H9 (cell line): ENCODE data around the gene ALDH1A3. TPM values are rescaled to one million over a fixed set of nuclear protein-coding genes. Genes with fewer than 3 reads are reported as not detected.

Experiments used
- DNase-seq: peaks from one replicate; pipeline ENCODE4 v3.0.0-alpha.2; 2017
- H2AFZ ChIP-seq: one replicate; pipeline ENCODE4 v1.6.1; 2013; ENCODE audit warnings: mild to moderate bottlenecking, low read length, control low read depth, moderate library complexity
- H2AK5ac ChIP-seq: 2 replicates; pipeline ENCODE4 v1.6.1; 2013; ENCODE audit warnings: low read length, control low read depth, mixed read lengths; ENCODE audit not compliant: insufficient read length
- H2BK120ac ChIP-seq: one replicate; pipeline ENCODE4 v1.6.1; 2013; ENCODE audit warnings: low read depth, mild to moderate bottlenecking, low read length, control low read depth, inconsistent platforms; ENCODE audit not compliant: poor library complexity, severe bottlenecking
- H2BK12ac ChIP-seq: 2 replicates; pipeline ENCODE4 v1.6.1; 2013; ENCODE audit warnings: low read length, control low read depth, mixed read lengths, low read depth; ENCODE audit not compliant: insufficient read length
- H2BK15ac ChIP-seq: 2 replicates; pipeline ENCODE4 v1.6.1; 2013; ENCODE audit warnings: low read depth, low read length, control low read depth
- H2BK20ac ChIP-seq: one replicate; pipeline ENCODE4 v1.6.1; 2013; ENCODE audit warnings: low read depth, mild to moderate bottlenecking, low read length, control low read depth, inconsistent platforms; ENCODE audit not compliant: poor library complexity, severe bottlenecking
- H2BK5ac ChIP-seq: 2 replicates; pipeline ENCODE4 v1.6.1; 2013; ENCODE audit warnings: low read length, control low read depth, mixed read lengths; ENCODE audit not compliant: insufficient read length
- H3K14ac ChIP-seq: 2 replicates; pipeline ENCODE4 v1.6.1; 2013; ENCODE audit warnings: low read length, control low read depth; ENCODE audit not compliant: insufficient read depth
- H3K18ac ChIP-seq: 2 replicates; pipeline ENCODE4 v1.6.1; 2013; ENCODE audit warnings: low read depth, mild to moderate bottlenecking, mixed read lengths, low read length, control low read depth; ENCODE audit not compliant: insufficient read length
- H3K23ac ChIP-seq: 2 replicates; pipeline ENCODE4 v1.6.1; 2013; ENCODE audit warnings: low read length, control low read depth, mixed read lengths, low read depth; ENCODE audit not compliant: insufficient read length
- H3K23me2 ChIP-seq: 2 replicates; pipeline ENCODE4 v1.6.1; 2013; ENCODE audit warnings: low read depth, mild to moderate bottlenecking, mixed read lengths, low read length, control low read depth; ENCODE audit not compliant: insufficient read length, poor library complexity, severe bottlenecking
- H3K27ac ChIP-seq: 2 replicates; pipeline ENCODE4 v1.5.1; 2013; ENCODE audit warnings: low read length, control low read depth, mixed read lengths, low read depth; ENCODE audit not compliant: insufficient read length
- H3K27me3 ChIP-seq: 2 replicates; pipeline ENCODE4 v1.6.1; 2013; ENCODE audit warnings: low read length, control low read depth, inconsistent platforms; ENCODE audit not compliant: insufficient read depth
- H3K4ac ChIP-seq: 2 replicates; pipeline ENCODE4 v1.6.1; 2013; ENCODE audit warnings: low read depth, mild to moderate bottlenecking, control low read depth, inconsistent platforms, low read length, moderate library complexity
- H3K4me1 ChIP-seq: 2 replicates; pipeline ENCODE4 v1.6.1; 2013; ENCODE audit warnings: low read length, control low read depth, inconsistent platforms; ENCODE audit not compliant: insufficient read depth
- H3K4me2 ChIP-seq: 2 replicates; pipeline ENCODE4 v1.6.1; 2013; ENCODE audit warnings: low read length, control low read depth, mixed read lengths; ENCODE audit not compliant: insufficient read length, insufficient read depth
- H3K56ac ChIP-seq: 2 replicates; pipeline ENCODE4 v1.6.1; 2013; ENCODE audit warnings: low read depth, mild to moderate bottlenecking, mixed read lengths, low read length, control low read depth; ENCODE audit not compliant: insufficient read length
- H3K79me1 ChIP-seq: 2 replicates; pipeline ENCODE4 v1.6.1; 2013; ENCODE audit warnings: low read depth, mild to moderate bottlenecking, moderate library complexity, low read length, control low read depth, inconsistent platforms; ENCODE audit not compliant: insufficient read depth, poor library complexity, severe bottlenecking
- H3K79me2 ChIP-seq: 2 replicates; pipeline ENCODE4 v1.6.1; 2013; ENCODE audit warnings: low read length, control low read depth, inconsistent platforms; ENCODE audit not compliant: insufficient read depth
- H3K9ac ChIP-seq: 2 replicates; pipeline ENCODE4 v1.6.1; 2013; ENCODE audit warnings: low read length, control low read depth, mixed read lengths; ENCODE audit not compliant: insufficient read length; ENCODE audit errors: extremely low read depth
- H3K9me3 ChIP-seq: one replicate; pipeline ENCODE4 v1.6.1; 2013; ENCODE audit warnings: low read depth, low read length, inconsistent platforms; ENCODE audit not compliant: control insufficient read depth
- H3T11ph ChIP-seq: one replicate; pipeline ENCODE4 v1.6.1; 2013; ENCODE audit warnings: mild to moderate bottlenecking, low read length, control low read depth, inconsistent platforms
- H4K20me1 ChIP-seq: one replicate; pipeline ENCODE4 v1.6.1; 2013; ENCODE audit not compliant: control insufficient read depth, insufficient read length, insufficient read depth
- H4K5ac ChIP-seq: 2 replicates; pipeline ENCODE4 v1.6.1; 2013; ENCODE audit warnings: low read depth, mild to moderate bottlenecking, mixed read lengths, low read length, control low read depth; ENCODE audit not compliant: insufficient read length
- H4K8ac ChIP-seq: replicated peaks from 2 replicates; pipeline ENCODE4 v1.6.1; 2013; ENCODE audit warnings: low read length, control low read depth, mixed read lengths, low read depth; ENCODE audit not compliant: insufficient read length
- H4K91ac ChIP-seq: 2 replicates; pipeline ENCODE4 v1.6.1; 2013; ENCODE audit warnings: low read depth, mild to moderate bottlenecking, moderate library complexity, mixed read lengths, low read length, control low read depth; ENCODE audit not compliant: insufficient read length
- H3K27ac Mint-ChIP-seq, 3 experiments: 2 replicates in 2 of 3; 3 replicates in 1 of 3; pipeline ENCODE4 v1.8.0; 2020 to 2021; ENCODE audit warnings: mixed read lengths in 3 of 3, mild to moderate bottlenecking in 1 of 3, moderate library complexity in 1 of 3
- H3K27me3 Mint-ChIP-seq: 2 replicates; pipeline ENCODE4 v1.8.0; 2021; ENCODE audit warnings: low read depth, mild to moderate bottlenecking, moderate library complexity, mixed read lengths
- H3K36me3 Mint-ChIP-seq, 3 experiments: 2 replicates in 2 of 3; 3 replicates in 1 of 3; pipeline ENCODE4 v1.8.0; 2020 to 2021; ENCODE audit warnings: low read depth in 3 of 3, mixed read lengths in 3 of 3; ENCODE audit not compliant: insufficient read depth in 1 of 3
- H3K4me1 Mint-ChIP-seq, 2 experiments: 2 replicates each; pipeline ENCODE4 v1.8.0; 2020; ENCODE audit warnings: mixed read lengths in 2 of 2
- H3K4me3 Mint-ChIP-seq, 2 experiments: 2 replicates in 1 of 2; 3 replicates in 1 of 2; pipeline ENCODE4 v1.8.0; 2020 to 2021; ENCODE audit warnings: mild to moderate bottlenecking in 2 of 2, mixed read lengths in 2 of 2, moderate library complexity in 1 of 2
- H3K9me3 Mint-ChIP-seq, 2 experiments: 2 replicates in 1 of 2; 3 replicates in 1 of 2; pipeline ENCODE4 v1.8.0; 2020; ENCODE audit warnings: mild to moderate bottlenecking in 2 of 2, mixed read lengths in 2 of 2, moderate library complexity in 1 of 2
- WGBS: extraction: QIAGEN DNeasy Blood & Tissue Kit; methylation state at CpG from one replicate; pipeline ENCODE4 v1.1.7; 2013; ENCODE audit warnings: missing lambda C conversion rate, low lambda C conversion rate, mixed read lengths; ENCODE audit not compliant: insufficient read length; ENCODE audit errors: extremely low coverage; 5-methylcytosine and 5-hydroxymethylcytosine counted together
- total RNA-seq: library from RNA; stranded (reverse); gene quantifications from 2 replicates; pipeline ENCODE4 v1.2.1, GENCODE V29; 2021
- TF ChIP-seq, protein P1 (sequence below): fragments of 200-600 bp; sonication (generic); conservative IDR thresholded peaks from 3 replicates; pipeline ENCODE4 v1.8.0; 2021; ENCODE audit warnings: antibody characterized with exemption, mild to moderate bottlenecking

Gene ALDH1A3
- total RNA-seq, 1 experiment from 2014 or later, result 9.2 TPM

DNA sequence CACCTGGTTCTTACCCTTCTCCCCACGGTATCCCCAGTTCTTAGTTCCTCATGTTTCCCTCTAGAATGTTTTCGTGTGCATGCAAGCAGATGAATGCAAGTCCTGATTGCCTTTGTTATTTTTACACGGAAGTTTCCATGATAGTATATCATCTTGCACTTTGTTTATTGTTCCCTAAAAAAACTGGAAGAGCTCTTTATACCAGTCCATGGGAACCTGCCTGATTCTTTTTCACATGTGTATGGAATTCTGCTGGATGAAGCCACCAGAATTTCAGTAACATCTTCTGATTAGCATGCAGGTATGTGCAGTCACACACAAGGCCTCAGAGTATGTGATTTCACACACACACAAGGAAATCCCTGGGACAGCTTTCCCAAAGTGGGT, 23.5 kb downstream of the ALDH1A3 start:
- WGBS, result no CpG with 5 or more reads among the region's 3 CpGs

More for the DNA sequence above, 23.5 kb downstream of the ALDH1A3 start:
- no peak overlapping the region for H2BK15ac ChIP-seq
- H3K79me2 ChIP-seq, result no peaks in the 10 kb centered on the region
- H2BK20ac ChIP-seq, result no peak overlapping the region
- H3K27me3 Mint-ChIP-seq, result no peaks in the 10 kb centered on the region; the same call in 1 of the 2 replicates
- no peak overlapping the region for H3K56ac ChIP-seq
- DNase-seq, result no peak
- H3K4ac ChIP-seq, result no peak overlapping the region
- no peak overlapping the region for H3K23ac ChIP-seq
- no peak overlapping the region for H4K8ac ChIP-seq
- no peaks in the 10 kb centered on the region for H3K4me1 ChIP-seq
- H3T11ph ChIP-seq, result no peak overlapping the region
- H3K23me2 ChIP-seq, result no peaks in the 10 kb centered on the region
- H4K91ac ChIP-seq, result no peak overlapping the region
- no peak overlapping the region for H3K27ac Mint-ChIP-seq
- no peak overlapping the region for H4K5ac ChIP-seq
- no peak overlapping the region for H2AFZ ChIP-seq
- no peak overlapping the region for H2BK120ac ChIP-seq
- no peak overlapping the region for H3K27ac ChIP-seq
- no peak overlapping the region for H3K18ac ChIP-seq
- H4K20me1 ChIP-seq, result no peaks in the 10 kb centered on the region
- no peaks in the 10 kb centered on the region for H3K9me3 Mint-ChIP-seq
- no peak overlapping the region for H2AK5ac ChIP-seq
- no peak overlapping the region for H3K4me2 ChIP-seq
- peaks cover 0 to 39% (median 4%) of the 10 kb centered on the region in 3 experiments; a peak in 3 of 7 replicates for H3K36me3 Mint-ChIP-seq
- no peaks in the 10 kb centered on the region for H3K9me3 ChIP-seq
- TF ChIP-seq, protein P1, sequence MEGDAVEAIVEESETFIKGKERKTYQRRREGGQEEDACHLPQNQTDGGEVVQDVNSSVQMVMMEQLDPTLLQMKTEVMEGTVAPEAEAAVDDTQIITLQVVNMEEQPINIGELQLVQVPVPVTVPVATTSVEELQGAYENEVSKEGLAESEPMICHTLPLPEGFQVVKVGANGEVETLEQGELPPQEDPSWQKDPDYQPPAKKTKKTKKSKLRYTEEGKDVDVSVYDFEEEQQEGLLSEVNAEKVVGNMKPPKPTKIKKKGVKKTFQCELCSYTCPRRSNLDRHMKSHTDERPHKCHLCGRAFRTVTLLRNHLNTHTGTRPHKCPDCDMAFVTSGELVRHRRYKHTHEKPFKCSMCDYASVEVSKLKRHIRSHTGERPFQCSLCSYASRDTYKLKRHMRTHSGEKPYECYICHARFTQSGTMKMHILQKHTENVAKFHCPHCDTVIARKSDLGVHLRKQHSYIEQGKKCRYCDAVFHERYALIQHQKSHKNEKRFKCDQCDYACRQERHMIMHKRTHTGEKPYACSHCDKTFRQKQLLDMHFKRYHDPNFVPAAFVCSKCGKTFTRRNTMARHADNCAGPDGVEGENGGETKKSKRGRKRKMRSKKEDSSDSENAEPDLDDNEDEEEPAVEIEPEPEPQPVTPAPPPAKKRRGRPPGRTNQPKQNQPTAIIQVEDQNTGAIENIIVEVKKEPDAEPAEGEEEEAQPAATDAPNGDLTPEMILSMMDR, result no peak
- H3K4me1 Mint-ChIP-seq, result peaks cover 7 to 17% of the 10 kb centered on the region in 2 experiments
- H2BK5ac ChIP-seq, result no peak overlapping the region
- no peaks in the 10 kb centered on the region for H3K79me1 ChIP-seq
- no peak overlapping the region for H2BK12ac ChIP-seq
- H3K27me3 ChIP-seq, result no peaks in the 10 kb centered on the region
- no peak overlapping the region for H3K4me3 Mint-ChIP-seq
- no peak overlapping the region for H3K9ac ChIP-seq
- no peak overlapping the region for H3K14ac ChIP-seq
